DND-41 (cell line): ENCODE measurements around the gene IFNLR1.

Source experiments
- CTCF ChIP-seq: IDR thresholded peaks from 2 replicates; pipeline ENCODE4 v1.5.1; 2012; ENCODE audit warnings: borderline replicate concordance, low read length, moderate library complexity, mild to moderate bottlenecking; ENCODE audit not compliant: poor library complexity, severe bottlenecking; ENCODE audit errors: extremely low read depth
- EZH2 ChIP-seq: IDR thresholded peaks from 3 replicates; pipeline ENCODE4 v1.6.1; 2012; ENCODE audit warnings: borderline replicate concordance, low read depth, mild to moderate bottlenecking, moderate library complexity, low read length, inconsistent platforms; ENCODE audit not compliant: severe bottlenecking

- TF ChIP-seq CTCF (no peak), EZH2 (no peak)
Observed at GRCh38 chr1:24127801-24128363, 59.2 kb downstream of the IFNLR1 start.
